NCI-H2196 (cell line): Measurements from ENCODE around the gene LOXL1.

Source experiments
- DNase-seq: peaks from one replicate; lab custom pipeline; 2025; ENCODE audit not compliant: unreplicated experiment; lab: John Stamatoyannopoulos, UW

The LOXL1 gene

GRCh38 chr15:73926219-73927002 lies at the start of gene LOXL1:
Gene LOXL1 (plus strand): TSS chr15:73926462. CDS start chr15:73926784, 322 bp downstream.
- DNase-seq = peak; percentile 38

- no peak for DNase-seq
Measured at GRCh38 chr15:73879426-73879825, 46.8 kb upstream of the LOXL1 start.

GRCh38 chr15:73881579-73882320 lies 44.5 kb upstream of the LOXL1 start:
- no peak for DNase-seq

- no peak for DNase-seq
Measured at GRCh38 chr15:73882761-73883419, 43.4 kb upstream of the LOXL1 start.

GRCh38 chr15:73884159-73884558 lies 42.1 kb upstream of the LOXL1 start:
- no peak for DNase-seq

GRCh38 chr15:73885954-73886700 lies 40.1 kb upstream of the LOXL1 start:
- DNase-seq = no peak

- no peak for DNase-seq
Measured at GRCh38 chr15:73886717-73887345, 39.4 kb upstream of the LOXL1 start.

GRCh38 chr15:73887481-73887880 lies 38.8 kb upstream of the LOXL1 start:
- no peak for DNase-seq

GRCh38 chr15:73888224-73889041 lies 37.8 kb upstream of the LOXL1 start:
- DNase-seq = no peak

- no peak for DNase-seq
Measured at GRCh38 chr15:73889053-73889761, 37.1 kb upstream of the LOXL1 start.

GRCh38 chr15:73889762-73890124 lies 36.5 kb upstream of the LOXL1 start:
- DNase-seq = no peak

GRCh38 chr15:73891328-73892315 lies 34.6 kb upstream of the LOXL1 start:
- DNase-seq = no peak

- DNase-seq = no peak
Measured at GRCh38 chr15:73892446-73893226, 33.6 kb upstream of the LOXL1 start.

GRCh38 chr15:73894133-73894814 lies 32.0 kb upstream of the LOXL1 start:
- DNase-seq = no peak

GRCh38 chr15:73897441-73898261 lies 28.6 kb upstream of the LOXL1 start:
- DNase-seq = peak; percentile 22
